Measurements from ENCODE around the gene LMOD3.

DNA sequence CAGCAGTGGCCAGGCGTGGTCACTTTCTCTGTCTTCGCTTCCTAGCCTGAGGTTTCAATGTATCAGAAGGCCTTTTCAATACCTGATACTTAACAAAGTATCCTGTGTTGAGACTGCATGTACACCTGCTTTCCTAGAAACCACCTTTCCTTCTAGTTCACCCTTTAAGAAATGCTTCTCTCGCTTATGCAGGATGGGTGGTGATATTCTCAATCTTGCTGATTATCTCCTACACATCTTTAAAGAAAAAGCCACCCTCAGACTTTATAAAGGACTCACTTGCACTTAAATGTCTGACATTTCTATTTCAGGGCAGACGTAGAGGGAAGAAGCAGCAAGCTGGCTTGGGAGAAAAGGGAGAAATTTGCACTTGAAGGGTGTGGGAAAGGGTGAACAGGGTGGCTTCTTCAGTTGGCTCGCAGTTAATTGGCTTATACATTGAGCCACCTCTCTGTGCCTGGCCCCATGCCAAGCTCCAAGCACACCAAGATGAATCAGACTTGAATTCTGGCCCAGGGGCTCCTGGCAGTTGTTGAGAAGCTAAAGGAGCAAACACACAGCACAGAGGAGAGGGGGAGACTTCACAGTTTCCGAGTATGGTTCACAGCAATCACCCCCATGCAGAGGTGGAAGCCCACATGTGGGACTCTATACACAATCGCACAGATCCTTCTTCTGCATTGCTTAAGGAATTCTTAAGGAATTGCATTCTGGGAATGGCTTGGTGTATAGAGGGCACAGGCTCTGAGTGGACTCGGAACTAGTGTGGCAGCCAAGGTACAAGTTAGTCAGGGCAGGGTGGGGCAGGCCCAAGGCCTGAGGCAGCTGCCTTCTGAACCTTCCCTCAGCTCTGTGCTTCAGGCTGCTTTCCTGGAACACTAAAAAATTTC lies 36.3 kb downstream of the LMOD3 start:
- TF ChIP-seq, protein P1, sequence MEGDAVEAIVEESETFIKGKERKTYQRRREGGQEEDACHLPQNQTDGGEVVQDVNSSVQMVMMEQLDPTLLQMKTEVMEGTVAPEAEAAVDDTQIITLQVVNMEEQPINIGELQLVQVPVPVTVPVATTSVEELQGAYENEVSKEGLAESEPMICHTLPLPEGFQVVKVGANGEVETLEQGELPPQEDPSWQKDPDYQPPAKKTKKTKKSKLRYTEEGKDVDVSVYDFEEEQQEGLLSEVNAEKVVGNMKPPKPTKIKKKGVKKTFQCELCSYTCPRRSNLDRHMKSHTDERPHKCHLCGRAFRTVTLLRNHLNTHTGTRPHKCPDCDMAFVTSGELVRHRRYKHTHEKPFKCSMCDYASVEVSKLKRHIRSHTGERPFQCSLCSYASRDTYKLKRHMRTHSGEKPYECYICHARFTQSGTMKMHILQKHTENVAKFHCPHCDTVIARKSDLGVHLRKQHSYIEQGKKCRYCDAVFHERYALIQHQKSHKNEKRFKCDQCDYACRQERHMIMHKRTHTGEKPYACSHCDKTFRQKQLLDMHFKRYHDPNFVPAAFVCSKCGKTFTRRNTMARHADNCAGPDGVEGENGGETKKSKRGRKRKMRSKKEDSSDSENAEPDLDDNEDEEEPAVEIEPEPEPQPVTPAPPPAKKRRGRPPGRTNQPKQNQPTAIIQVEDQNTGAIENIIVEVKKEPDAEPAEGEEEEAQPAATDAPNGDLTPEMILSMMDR (IDR thresholded peaks at IDR 0.05) = no peak
- TF ChIP-seq EZH2 (IDR thresholded peaks at IDR 0.05; ENCODE audit: borderline replicate concordance, insufficient read depth, low read depth, low read length, poor library complexity, severe bottlenecking) = no peak

Data from B cell (primary cell).